ENCODE results near the gene C11orf54.
"Not testable (repeated sequence)": the region's sequence is repeated elsewhere in the genome, so short reads cannot be mapped to it uniquely, and the experiment has no call there.

C11orf54 gene

DNA sequence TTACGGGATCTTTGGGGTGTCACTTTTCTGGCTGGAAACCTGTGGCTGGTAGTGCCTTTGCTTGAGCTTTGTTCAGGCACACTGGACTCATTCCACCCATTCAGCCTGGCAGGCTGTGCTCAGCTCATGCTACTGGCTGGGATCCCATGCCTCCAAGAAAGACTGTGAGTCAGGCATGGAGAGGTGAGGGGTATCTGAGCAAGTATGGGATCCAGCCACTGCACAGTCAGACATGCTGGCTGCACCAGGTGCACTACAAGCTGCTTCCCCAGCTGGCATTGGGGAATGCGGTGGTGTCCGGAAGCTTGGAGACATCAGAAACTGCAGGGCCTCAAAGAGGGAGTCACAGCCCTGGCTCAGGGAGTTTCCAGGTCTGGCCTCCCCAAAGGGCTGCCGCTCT lies 30.7 kb downstream of the C11orf54 start:
- no peak for FAIRE-seq

DNA sequence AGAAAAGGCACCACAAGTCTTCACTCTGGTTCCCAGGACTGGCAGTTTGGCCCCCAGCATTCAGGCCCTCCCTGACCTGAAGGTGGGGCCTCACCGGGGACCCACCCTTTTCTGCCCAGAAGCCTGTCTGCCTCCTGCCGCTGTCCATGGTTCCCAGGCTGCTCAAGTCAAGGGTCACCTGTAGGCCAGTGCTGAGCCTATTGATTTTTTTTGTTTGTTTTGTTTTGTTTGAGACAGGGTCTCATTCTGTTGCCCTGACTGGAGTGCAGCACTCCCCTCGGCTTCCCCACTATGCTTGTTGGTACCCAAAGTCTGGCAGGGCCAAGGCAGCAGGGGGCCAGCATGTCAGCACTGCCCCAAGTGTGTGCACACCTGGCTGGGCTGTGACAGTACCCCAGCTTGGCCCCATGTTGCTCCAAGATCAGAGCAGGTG lies 31.6 kb downstream of the C11orf54 start:
- FAIRE-seq, result no peak

DNA sequence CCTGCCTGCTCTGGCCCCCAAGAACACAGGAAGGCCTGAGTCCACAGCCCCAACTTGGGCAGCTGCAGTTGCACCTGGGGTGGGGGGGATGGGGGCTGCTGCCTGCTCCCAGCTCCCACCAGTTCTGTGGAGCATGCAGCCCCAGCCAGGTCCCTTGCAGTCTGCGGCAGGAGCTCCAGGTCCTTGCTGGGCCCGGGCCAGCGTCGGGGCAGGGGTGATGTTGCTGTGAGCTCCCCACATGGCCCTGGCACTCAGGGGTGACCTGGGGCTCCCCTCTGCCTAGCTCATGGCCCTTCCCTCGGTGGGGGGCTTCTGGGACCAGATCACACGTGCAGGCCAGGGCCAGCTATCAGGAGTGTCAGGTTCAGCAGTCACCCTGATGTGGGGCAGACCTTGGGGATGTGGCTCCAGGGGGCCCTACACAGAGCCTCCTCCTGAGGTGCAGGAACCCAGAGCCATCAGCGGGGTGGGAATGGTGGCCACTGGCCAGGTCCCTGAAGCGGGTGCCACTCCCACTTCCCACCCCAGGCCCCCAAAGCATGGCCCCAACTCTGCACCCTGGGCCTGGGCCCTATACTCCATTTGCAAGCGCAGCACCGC lies 32.2 kb downstream of the C11orf54 start:
- FAIRE-seq, result no peak

DNA sequence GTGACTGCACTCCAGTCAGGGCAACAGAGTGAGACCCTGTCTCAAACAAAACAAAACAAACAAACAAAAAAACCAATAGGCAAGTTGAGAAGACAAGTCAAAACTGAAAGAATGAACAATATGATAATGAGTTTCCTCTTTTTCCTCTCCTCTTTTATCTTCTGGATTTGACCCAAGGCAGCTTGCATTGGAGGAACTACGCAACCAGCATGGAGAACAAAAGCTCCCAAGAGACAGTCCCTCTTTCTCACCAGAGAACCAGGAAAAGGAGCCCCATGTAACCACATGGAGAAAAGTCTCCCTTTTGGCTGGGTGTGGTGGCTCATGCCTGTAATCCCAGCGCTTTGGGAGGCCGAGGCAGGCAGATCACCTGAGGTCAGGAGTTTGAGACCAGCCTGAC lies 33.1 kb downstream of the C11orf54 start:
- FAIRE-seq, result not testable (repeated sequence)

DNA sequence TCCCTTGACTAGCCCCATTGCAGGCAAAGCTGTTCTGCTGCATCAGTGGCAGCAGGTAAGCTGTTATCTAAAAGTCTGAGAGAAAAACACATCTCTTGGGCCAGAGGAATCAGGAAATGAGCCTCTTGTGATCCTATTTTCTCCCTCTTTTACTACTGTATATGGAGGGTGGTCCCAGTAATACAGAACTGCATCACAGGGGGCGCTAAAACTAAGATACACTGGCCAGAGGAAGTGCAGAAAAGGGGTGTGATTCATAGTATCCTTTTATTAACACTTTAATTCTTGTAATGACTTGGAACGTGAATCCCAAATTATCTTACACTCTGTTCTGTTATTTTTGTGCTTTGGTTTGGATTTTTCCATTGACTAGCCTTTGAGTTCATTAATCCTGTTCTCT lies 33.8 kb downstream of the C11orf54 start:
- FAIRE-seq, result no peak

DNA sequence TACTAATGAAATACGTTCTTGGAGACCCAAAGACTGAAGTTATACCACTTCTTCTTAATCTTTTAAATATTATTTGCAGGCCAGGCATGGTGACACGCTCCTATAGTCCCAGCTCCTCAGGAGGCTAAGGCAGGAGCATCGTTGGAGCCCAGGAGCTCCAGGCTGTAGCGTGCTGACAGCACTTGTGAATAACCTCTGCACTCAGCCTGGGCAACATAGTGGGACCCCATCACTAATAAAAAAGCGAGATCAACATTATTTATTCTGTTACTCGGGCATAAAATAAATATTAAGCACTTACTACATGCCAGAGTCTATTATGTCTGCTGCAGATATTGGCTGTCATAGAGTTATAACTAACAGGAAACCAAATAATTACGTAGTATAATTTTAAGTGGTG lies 41.9 kb downstream of the C11orf54 start:
- no peak for FAIRE-seq

DNA sequence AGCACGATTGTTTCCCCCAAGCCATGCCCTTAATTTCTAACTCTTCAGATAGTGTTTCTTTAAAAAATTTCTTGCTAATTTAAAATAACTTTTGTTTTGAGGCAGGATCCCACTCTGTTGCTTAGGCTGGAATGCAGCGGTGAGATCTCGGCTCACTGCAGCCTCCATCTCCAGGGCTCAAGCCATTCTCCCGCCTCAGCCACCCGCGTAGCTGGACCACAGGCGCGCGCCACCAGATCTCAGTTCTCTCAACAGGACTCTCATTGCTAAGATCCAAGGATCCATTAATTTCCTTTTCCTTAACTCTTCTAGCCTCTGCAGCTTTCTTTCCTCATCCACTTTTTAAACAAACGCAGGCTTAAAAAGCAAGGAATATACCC lies 42.3 kb downstream of the C11orf54 start:
- no peak for FAIRE-seq

DNA sequence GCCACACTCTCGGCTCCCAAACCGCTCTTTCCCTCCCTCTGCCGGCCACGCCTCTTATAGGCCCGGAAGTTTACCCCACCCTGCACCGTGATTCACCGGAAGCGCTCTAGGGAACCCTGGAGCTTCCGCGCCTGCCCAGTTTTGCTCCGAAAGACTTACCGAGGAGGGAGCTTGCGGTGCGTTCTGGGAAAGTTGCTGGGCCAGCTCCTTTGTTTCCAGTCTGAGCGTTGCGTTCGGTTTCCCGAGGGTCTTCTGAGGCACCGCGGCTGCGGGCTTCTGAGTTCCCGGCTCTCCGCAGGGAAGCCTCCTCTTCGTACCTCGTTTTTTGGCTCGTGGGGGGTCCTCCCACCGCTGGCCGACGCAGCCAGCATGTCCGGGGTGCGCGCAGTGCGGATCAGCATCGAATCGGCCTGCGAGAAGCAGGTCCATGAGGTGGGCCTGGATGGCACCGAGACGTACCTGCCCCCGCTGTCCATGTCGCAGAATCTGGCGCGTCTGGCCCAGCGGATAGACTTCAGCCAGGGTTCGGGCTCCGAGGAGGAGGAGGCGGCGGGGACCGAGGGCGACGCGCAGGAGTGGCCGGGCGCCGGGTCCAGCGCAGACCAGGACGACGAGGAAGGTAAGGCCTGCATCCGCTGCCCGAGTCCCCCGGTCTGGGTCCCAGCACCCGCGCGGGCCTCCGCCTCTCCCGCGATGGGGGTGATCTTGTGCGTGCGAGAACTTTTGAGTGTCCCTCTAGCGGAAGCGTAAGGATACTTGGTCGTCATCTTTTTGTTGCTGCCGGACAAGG lies 42.9 kb downstream of the C11orf54 start, which contains the start of gene MED17:
Gene MED17 (plus strand): TSS at position 138 of the 790 bp plus-strand sequence. CDS start 232 bp downstream, at position 370.
- no peak for FAIRE-seq

DNA sequence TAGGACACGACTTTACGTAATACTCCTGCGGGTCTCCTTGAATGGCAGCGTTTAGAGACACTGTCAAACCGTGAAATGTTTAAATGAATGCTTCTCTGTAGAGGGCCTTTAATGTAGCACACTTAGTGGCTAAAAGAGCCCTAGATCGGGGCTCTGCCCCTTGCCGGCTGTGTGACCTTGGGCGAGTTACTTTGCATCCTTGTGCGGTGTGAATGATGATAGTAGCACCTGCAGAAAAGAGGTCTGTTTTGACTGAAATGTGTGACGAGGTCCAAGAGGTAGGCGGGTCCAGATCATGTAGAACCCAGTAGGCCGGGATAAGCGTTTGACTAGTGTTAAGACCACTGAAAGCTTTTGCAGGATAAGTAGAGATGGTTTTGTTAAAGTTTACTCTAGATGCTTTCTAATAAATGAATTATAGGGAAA lies 43.5 kb downstream of the C11orf54 start:
- no peak for FAIRE-seq

DNA sequence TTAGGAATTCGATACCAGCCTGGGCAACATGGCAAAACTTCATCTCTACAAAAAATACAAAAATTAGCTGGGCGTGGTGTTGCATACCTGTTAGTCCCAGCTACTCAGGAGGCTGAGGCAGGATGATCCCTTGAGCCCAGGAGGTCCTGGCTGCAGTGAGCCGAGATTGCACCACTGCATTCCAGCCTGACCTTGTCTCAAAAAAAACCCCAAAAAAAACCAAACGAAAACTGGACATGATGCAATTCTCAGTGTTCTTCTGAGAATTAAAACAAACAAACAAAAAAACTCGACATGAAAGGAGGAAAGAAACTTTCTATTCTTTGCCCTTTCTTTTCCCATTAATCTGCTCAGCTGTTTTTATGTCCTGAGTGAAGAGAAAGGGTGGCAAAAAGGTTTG lies 50.0 kb downstream of the C11orf54 start:
- no peak for FAIRE-seq

DNA sequence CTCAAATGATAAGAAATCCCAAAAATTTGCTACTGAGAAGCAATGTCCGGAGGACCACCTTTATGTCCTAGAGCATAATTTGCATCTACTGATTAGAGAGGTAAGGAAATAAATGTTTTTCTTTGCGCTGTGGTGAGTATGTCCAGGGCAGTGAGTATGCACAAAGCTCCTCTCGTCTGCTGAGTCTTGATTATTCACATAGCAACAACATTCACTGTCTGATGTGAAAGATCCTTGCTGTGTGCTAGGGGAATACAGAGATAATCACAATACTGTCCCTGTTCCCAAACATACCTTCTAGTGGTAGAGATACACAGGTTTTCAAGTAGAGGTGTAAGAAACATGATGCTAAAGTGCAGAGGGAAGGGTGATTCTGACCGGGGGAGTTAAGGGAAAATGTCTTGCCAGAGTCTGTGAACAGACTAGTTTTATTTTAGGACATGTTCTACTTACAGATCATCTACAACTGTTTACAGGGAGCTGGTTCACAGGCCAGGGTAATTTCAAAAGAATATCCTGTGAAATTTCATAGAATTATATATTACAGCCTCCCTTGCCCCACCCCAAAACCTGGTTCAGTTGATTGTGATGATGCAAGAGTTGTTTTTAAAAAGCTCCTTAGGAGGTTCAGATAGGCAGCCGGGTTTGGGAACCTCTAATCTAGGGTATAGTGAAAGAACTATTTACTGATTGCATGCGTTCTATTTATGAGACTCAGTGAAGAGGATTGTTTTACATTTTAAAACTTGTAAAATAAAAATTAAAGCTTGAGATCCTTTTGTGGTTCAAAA lies 55.2 kb downstream of the C11orf54 start:
- FAIRE-seq, result no peak

DNA sequence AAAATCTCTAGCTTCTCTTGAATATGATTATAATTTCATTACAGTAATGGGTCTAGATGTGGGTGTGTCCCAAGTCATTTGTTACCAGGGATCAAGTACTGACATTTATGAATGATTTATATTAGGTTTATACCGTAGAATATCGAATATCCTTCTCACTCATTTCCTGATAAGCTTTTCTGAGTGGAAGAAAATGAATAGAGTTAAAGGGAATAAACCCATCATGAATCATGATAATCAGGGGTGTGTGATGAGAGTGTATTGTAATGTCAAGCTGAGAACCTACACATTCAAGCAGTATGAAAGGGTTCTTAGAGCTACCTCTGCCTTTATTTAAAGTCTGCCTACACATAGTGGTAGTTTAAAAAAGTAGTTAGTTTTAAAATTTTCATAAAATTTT lies 59.9 kb downstream of the C11orf54 start:
- no peak for FAIRE-seq

DNA sequence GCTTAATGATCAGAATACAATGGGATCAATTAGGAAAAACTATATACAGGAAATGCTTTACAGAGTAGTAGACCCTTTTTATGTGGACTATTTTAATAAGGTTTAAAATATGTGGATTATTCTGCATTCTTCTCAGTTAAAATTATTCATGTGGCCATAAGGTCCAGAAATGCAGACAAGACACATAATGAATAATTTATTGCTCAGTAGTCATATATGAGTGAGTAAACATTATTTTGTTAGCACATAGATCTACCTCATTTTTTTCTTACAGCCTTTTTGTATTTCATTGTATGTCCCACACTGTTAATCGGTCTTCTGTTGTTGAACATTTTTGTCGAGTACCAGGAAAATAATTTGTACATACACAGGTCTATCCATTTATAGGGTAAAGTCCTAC lies 63.4 kb downstream of the C11orf54 start:
- FAIRE-seq, result no peak

DNA sequence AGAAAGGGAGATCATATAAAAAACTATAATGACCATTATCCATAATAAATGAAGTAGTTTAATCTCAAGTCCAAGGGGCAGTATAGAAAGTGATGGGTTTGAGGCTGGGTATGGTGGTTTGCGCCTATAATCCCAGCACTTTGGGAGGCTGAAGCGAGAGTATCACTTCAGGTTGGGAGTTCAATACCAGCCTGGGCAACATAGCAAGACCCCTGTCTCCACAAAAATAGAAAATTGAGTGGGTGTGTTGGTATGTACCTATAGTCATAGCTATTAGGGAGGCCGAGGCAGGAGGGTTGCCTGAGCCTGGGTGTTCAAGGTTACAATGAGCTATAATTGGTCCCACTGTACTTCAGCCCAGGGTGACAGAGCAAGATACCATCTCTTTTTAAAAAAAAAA lies 66.5 kb downstream of the C11orf54 start:
- no peak for FAIRE-seq

DNA sequence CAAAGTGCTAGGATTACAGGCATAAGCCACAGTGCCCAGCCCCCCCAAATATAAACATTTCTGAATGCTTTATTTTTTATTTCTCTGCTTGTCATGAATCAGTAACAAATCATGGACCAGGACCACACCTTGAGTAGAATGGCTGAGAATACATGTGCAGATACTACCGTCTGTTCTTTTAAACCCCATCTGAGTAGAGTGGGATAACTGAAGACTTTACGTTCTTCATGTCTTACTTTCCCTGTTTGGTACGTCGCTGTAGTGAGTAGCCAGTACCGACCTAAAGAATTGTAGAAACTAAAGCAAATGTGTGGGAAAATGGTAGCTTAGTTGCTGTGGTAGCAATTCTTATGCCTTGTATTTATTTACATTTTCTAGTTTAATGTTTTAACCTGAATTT lies 72.5 kb downstream of the C11orf54 start:
- no peak for FAIRE-seq

Data from colon (tissue), 2 donors.